Astrocyte (in vitro differentiated cells and primary cell): Measurements from ENCODE around the gene RAD51B. TPM values are rescaled to one million over a fixed set of nuclear protein-coding genes. Genes with fewer than 3 reads are reported as not detected.

Experiments
- DNase-seq: peaks from one replicate; pipeline ENCODE4 v3.0.0-alpha.2; 2010; ENCODE audit warnings: low read depth
- FAIRE-seq: peaks from 2 replicates; lab custom pipeline; 2011; peaks lifted over from hg19 to GRCh38; lab: Jason Lieb, UNC
- H2AFZ ChIP-seq: 2 replicates; pipeline ENCODE4 v1.6.0; 2012; ENCODE audit warnings: low read depth, low read length, inconsistent platforms
- H3K27ac ChIP-seq: 2 replicates; pipeline ENCODE4 v1.5.1; 2011; ENCODE audit warnings: low read depth, low read length, inconsistent platforms
- H3K27me3 ChIP-seq: 2 replicates; pipeline ENCODE4 v1.6.0; 2011; ENCODE audit warnings: low read length, inconsistent platforms; ENCODE audit not compliant: insufficient read depth
- H3K36me3 ChIP-seq: 2 replicates; pipeline ENCODE4 v1.5.1; 2011; ENCODE audit warnings: low read length, inconsistent platforms; ENCODE audit not compliant: insufficient read depth
- H3K4me1 ChIP-seq: 2 replicates; pipeline ENCODE4 v1.5.1; 2011; ENCODE audit warnings: low read length, inconsistent platforms; ENCODE audit not compliant: insufficient read depth
- H3K4me2 ChIP-seq: 2 replicates; pipeline ENCODE4 v1.6.0; 2012; ENCODE audit warnings: low read length, inconsistent platforms
- H3K4me3 ChIP-seq: 2 replicates; pipeline ENCODE4 v1.5.1; 2011; ENCODE audit warnings: low read depth, mild to moderate bottlenecking, low read length, inconsistent platforms; ENCODE audit not compliant: insufficient read depth
- H3K79me2 ChIP-seq: 2 replicates; pipeline ENCODE4 v1.6.0; 2012; ENCODE audit warnings: mild to moderate bottlenecking, low read length, inconsistent platforms; ENCODE audit not compliant: insufficient read depth
- H3K9ac ChIP-seq: 2 replicates; pipeline ENCODE4 v1.6.0; 2012; ENCODE audit warnings: mild to moderate bottlenecking, low read length, inconsistent platforms
- H3K9me3 ChIP-seq: 2 replicates; pipeline ENCODE4 v1.5.1; 2012; ENCODE audit warnings: low read depth, mild to moderate bottlenecking, low read length, inconsistent platforms; ENCODE audit not compliant: insufficient read depth
- H4K20me1 ChIP-seq: 2 replicates; pipeline ENCODE4 v1.6.0; 2012; ENCODE audit warnings: low read length, inconsistent platforms; ENCODE audit not compliant: insufficient read depth
- H3K27ac Mint-ChIP-seq: one replicate; pipeline ENCODE4 v1.8.0; 2021; ENCODE audit warnings: mild to moderate bottlenecking, mixed read lengths; ENCODE audit not compliant: unreplicated experiment
- H3K27me3 Mint-ChIP-seq: one replicate; pipeline ENCODE4 v1.8.0; 2021; ENCODE audit warnings: low read depth, mixed read lengths; ENCODE audit not compliant: unreplicated experiment
- H3K36me3 Mint-ChIP-seq: one replicate; pipeline ENCODE4 v1.8.0; 2021; ENCODE audit warnings: low read depth, mixed read lengths; ENCODE audit not compliant: unreplicated experiment
- H3K4me1 Mint-ChIP-seq: one replicate; pipeline ENCODE4 v1.8.0; 2021; ENCODE audit warnings: low read depth, mixed read lengths; ENCODE audit not compliant: unreplicated experiment
- H3K4me3 Mint-ChIP-seq: one replicate; pipeline ENCODE4 v1.8.0; 2021; ENCODE audit warnings: mild to moderate bottlenecking, moderate library complexity, mixed read lengths; ENCODE audit not compliant: unreplicated experiment
- H3K9me3 Mint-ChIP-seq: one replicate; pipeline ENCODE4 v1.8.0; 2021; ENCODE audit warnings: mild to moderate bottlenecking, mixed read lengths; ENCODE audit not compliant: unreplicated experiment
- EZH2 ChIP-seq: IDR thresholded peaks from 2 replicates; pipeline ENCODE4 v1.6.1; 2012; ENCODE audit warnings: mild to moderate bottlenecking, low read length, inconsistent platforms; ENCODE audit not compliant: insufficient read depth
- total RNA-seq: library from RNA; stranded (reverse); gene quantifications from 2 replicates; pipeline ENCODE4 v1.2.1, GENCODE V29; 2021
- TF ChIP-seq, protein P1 (sequence below): IDR thresholded peaks from 2 replicates; pipeline ENCODE4 v1.5.1; 2011; ENCODE audit warnings: low read depth, mild to moderate bottlenecking, inconsistent platforms, low read length, moderate library complexity; ENCODE audit not compliant: insufficient read depth

The RAD51B gene
- total RNA-seq, 1 donor from 2014 or later: 10.8 TPM

- H3K27ac Mint-ChIP-seq: no peak overlapping the region
- H3K36me3 ChIP-seq: no peaks in the 10 kb centered on the region
- H3K4me3 ChIP-seq: no peak overlapping the region
- H4K20me1 ChIP-seq: no peaks in the 10 kb centered on the region
- no peaks in the 10 kb centered on the region for H3K36me3 Mint-ChIP-seq
- H3K4me3 Mint-ChIP-seq: no peak overlapping the region
- H3K4me1 Mint-ChIP-seq: peaks cover 10% of the 10 kb centered on the region
- no peaks in the 10 kb centered on the region for H3K9me3 ChIP-seq
- no peaks in the 10 kb centered on the region for H3K4me1 ChIP-seq
- H3K9ac ChIP-seq: no peak overlapping the region
- H3K27me3 Mint-ChIP-seq: no peaks in the 10 kb centered on the region
- H3K9me3 Mint-ChIP-seq: peaks cover 5% of the 10 kb centered on the region
- H3K27me3 ChIP-seq: no peaks in the 10 kb centered on the region
- TF ChIP-seq, protein P1, sequence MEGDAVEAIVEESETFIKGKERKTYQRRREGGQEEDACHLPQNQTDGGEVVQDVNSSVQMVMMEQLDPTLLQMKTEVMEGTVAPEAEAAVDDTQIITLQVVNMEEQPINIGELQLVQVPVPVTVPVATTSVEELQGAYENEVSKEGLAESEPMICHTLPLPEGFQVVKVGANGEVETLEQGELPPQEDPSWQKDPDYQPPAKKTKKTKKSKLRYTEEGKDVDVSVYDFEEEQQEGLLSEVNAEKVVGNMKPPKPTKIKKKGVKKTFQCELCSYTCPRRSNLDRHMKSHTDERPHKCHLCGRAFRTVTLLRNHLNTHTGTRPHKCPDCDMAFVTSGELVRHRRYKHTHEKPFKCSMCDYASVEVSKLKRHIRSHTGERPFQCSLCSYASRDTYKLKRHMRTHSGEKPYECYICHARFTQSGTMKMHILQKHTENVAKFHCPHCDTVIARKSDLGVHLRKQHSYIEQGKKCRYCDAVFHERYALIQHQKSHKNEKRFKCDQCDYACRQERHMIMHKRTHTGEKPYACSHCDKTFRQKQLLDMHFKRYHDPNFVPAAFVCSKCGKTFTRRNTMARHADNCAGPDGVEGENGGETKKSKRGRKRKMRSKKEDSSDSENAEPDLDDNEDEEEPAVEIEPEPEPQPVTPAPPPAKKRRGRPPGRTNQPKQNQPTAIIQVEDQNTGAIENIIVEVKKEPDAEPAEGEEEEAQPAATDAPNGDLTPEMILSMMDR: no peak
- TF ChIP-seq EZH2: no peak
- H2AFZ ChIP-seq: no peak overlapping the region
- no peak for FAIRE-seq
- H3K27ac ChIP-seq: no peak overlapping the region
- no peaks in the 10 kb centered on the region for H3K79me2 ChIP-seq
- DNase-seq: peak; percentile 35
- no peak overlapping the region for H3K4me2 ChIP-seq
Measured at GRCh38 chr14:68306934-68307789, 487.6 kb downstream of the RAD51B start.

GRCh38 chr14:68307790-68308168 lies 488.2 kb downstream of the RAD51B start:
- H3K27me3 Mint-ChIP-seq: no peaks in the 10 kb centered on the region
- H3K27ac Mint-ChIP-seq: no peak overlapping the region
- no peak overlapping the region for H2AFZ ChIP-seq
- no peak for TF ChIP-seq EZH2
- TF ChIP-seq, protein P1: no peak
- no peak overlapping the region for H3K9ac ChIP-seq
- H3K9me3 Mint-ChIP-seq: peaks cover 2% of the 10 kb centered on the region
- H4K20me1 ChIP-seq: no peaks in the 10 kb centered on the region
- no peak overlapping the region for H3K4me3 Mint-ChIP-seq
- H3K79me2 ChIP-seq: no peaks in the 10 kb centered on the region
- H3K36me3 ChIP-seq: no peaks in the 10 kb centered on the region
- H3K9me3 ChIP-seq: no peaks in the 10 kb centered on the region
- H3K4me1 ChIP-seq: no peaks in the 10 kb centered on the region
- no peak overlapping the region for H3K4me3 ChIP-seq
- no peak for DNase-seq
- H3K27ac ChIP-seq: no peak overlapping the region
- no peaks in the 10 kb centered on the region for H3K27me3 ChIP-seq
- FAIRE-seq: no peak
- no peak overlapping the region for H3K4me2 ChIP-seq
- H3K36me3 Mint-ChIP-seq: no peaks in the 10 kb centered on the region
- peaks cover 12% of the 10 kb centered on the region for H3K4me1 Mint-ChIP-seq
